ENCODE results near the gene REXO5. TPM values are rescaled to one million over a fixed set of nuclear protein-coding genes. Genes with fewer than 3 reads are reported as not detected.
"Not testable (repeated sequence)": the region's sequence is repeated elsewhere in the genome, so short reads cannot be mapped to it uniquely, and the experiment has no call there.

The REXO5 gene, protein sequence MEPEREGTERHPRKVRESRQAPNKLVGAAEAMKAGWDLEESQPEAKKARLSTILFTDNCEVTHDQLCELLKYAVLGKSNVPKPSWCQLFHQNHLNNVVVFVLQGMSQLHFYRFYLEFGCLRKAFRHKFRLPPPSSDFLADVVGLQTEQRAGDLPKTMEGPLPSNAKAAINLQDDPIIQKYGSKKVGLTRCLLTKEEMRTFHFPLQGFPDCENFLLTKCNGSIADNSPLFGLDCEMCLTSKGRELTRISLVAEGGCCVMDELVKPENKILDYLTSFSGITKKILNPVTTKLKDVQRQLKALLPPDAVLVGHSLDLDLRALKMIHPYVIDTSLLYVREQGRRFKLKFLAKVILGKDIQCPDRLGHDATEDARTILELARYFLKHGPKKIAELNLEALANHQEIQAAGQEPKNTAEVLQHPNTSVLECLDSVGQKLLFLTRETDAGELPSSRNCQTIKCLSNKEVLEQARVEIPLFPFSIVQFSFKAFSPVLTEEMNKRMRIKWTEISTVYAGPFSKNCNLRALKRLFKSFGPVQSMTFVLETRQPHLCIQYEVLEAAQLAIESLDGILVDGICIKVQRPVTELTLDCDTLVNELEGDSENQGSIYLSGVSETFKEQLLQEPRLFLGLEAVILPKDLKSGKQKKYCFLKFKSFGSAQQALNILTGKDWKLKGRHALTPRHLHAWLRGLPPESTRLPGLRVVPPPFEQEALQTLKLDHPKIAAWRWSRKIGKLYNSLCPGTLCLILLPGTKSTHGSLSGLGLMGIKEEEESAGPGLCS
- total RNA-seq (ENCODE audit: insufficient read depth, low replicate concordance): 4.1 TPM

GRCh38 chr16:20806168-20807050, at the start of gene REXO5, which contains the start of gene ERI2:
TSS of gene REXO5 (plus strand) at chr16:20806527. CDS start at chr16:20806954, 427 bp downstream.
TSS of gene ERI2 (minus strand) at chr16:20806472. CDS start at chr16:20806430, 42 bp downstream.
- DNase-seq (ENCODE audit: low spot score): peak; percentile 98

GRCh38 chr16:20760346-20760745, 46.0 kb upstream of the REXO5 start:
- DNase-seq (ENCODE audit: low spot score): no peak

- DNase-seq (ENCODE audit: low spot score): no peak
These were observed 45.2 kb upstream of the REXO5 start for GRCh38 chr16:20761175-20761574.

DNA sequence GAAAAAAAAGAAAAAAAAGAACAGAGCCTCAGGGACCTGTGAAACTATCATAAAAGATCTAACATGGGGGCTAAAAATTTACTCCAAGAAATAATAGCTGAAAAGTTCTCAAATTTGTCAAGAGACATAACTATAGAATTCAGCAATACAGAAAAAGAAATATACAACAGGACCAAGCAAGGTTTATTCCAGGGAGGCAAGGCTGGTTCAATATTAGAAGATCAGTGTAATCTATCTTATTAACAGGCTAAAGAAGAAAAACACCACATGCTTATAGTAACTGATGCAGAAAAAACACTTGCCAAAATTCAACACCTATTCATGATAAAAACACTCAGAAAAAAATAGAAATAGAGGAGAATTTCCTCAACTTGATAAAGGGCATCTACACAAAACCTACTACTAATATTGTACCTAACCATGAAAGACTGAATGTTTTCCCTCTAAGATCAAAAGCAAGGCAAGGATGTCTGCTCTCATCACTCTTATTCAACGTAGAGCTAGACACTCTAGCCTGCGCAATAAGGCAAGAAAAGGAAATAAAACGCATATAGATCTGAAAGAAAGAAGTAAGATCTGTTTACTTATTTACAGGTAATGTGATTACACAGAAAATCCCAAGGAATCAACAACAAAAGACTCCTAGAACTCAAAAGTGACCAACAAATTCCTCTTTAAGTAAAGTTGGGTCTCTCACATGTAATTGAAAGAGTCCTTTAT, 43.8 kb upstream of the REXO5 start:
- DNase-seq (ENCODE audit: low spot score): no peak

DNA sequence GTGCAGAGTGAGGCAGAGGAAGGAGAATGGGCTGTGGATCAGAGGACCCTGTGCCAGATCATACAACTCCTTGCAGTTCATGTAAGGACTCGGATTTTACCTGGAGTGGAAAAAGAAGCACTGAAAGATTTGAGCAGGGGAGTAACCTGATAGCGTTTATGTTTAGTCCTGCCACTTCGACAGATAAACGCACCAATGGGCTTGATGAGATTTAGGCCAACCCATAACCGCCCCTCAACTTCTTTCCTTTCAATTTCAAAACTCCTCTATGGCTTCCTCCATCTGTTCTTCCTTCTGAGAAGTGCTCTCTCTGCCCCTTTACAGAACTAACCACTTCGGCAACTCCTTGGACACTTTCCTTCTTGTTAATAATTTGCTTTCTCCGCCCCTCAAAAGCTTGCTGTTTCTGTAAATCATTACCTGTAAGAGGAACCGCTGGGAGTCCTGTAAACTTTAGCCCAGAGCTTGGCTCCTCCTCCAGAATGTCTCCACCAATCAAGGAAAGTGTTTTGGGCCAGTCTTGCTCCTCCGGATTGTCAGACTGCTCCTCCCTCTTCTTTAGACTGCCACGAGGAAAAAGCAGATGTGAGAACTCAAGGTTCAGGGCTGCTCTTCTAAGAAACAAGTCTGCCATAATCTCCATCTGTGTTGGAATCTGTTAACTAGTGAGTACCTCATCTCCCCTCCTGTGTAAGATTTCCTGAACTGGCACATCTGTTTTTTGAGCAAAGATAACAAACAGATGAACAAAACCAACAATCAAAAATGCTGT, 42.7 kb upstream of the REXO5 start, which contains the start of gene ACSM3:
Gene ACSM3 (plus strand): TSS at position 554 of the 772 bp plus-strand sequence. CDS start 6,021 bp downstream, outside the sequence.
- DNase-seq (ENCODE audit: low spot score): peak; percentile 88

GRCh38 chr16:20764448-20764847, 41.9 kb upstream of the REXO5 start:
- DNase-seq (ENCODE audit: low spot score): not testable (repeated sequence)

GRCh38 chr16:20765732-20766131, 40.6 kb upstream of the REXO5 start:
- no peak for DNase-seq (ENCODE audit: low spot score)

GRCh38 chr16:20766294-20766693, 40.0 kb upstream of the REXO5 start:
- no peak for DNase-seq (ENCODE audit: low spot score)

- DNase-seq (ENCODE audit: low spot score): peak; percentile 41
These were observed 38.8 kb upstream of the REXO5 start for GRCh38 chr16:20767577-20767976.

- no peak for DNase-seq (ENCODE audit: low spot score)
These were observed 38.2 kb upstream of the REXO5 start for GRCh38 chr16:20768121-20768520.

DNA sequence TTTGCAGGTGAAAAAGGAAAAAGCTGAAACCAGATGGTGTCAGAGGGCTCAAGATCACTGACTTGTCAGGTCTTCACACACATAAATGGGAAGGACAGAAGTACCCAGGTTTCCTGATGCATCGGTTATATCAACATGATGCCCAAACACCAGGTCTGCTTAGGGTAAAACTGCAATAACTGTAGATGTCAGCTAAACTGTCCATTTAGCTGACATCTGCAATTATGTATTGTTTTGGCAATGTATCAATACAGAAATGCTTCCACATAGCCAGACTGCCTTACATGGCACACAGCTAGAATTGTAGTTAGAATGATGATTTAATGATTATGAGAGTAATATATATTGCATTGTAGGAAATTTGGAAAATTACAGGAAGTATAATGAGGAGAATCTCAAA, 37.5 kb upstream of the REXO5 start:
- DNase-seq (ENCODE audit: low spot score): no peak

GRCh38 chr16:20773679-20774078, 32.6 kb upstream of the REXO5 start:
- DNase-seq (ENCODE audit: low spot score): no peak

- DNase-seq (ENCODE audit: low spot score): no peak
These were observed 31.5 kb upstream of the REXO5 start for GRCh38 chr16:20774703-20775362.

DNA sequence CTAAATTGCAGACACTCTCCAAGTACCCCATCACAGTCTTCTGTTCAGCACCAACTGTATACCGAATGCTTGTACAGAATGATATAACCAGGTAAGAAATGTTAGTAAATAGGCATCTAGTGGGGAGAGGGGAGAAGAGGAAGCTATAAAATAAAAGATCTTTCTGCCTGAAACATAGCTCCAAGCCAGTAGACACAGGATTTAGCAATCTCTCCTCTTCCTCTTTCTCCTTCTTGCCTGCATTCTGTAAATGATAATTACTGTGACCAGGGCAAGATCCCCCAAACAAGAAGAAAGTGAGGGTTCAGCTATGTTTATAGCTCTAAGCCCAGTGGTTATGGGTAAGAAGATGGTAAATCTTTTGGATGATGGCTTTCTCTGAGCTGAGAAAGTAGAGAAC, 24.6 kb upstream of the REXO5 start:
- no peak for DNase-seq (ENCODE audit: low spot score)

- no peak for DNase-seq (ENCODE audit: low spot score)
These were observed 23.9 kb upstream of the REXO5 start for GRCh38 chr16:20782470-20782869.

DNA sequence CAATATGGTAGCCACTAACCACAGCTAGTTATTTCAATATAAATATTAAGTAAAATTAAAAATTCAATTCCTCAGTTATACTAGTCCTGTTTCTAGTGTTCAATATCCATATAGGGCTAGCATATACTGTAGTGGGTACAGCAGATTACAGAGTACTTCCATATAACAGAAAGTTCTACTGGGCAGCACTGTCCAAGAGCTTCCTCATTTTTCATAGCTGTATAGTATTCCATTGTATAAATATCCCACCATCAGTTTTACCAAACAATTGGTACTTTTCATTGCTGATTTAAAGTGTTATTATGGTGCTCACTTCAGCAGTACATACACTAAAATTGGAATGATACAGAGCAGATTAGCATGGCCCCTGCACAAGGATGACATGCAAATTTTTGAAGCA, 22.1 kb upstream of the REXO5 start:
- no peak for DNase-seq (ENCODE audit: low spot score)

- no peak for DNase-seq (ENCODE audit: low spot score)
These were observed 17.2 kb upstream of the REXO5 start for GRCh38 chr16:20789130-20789529.

GRCh38 chr16:20791923-20792612, 14.3 kb upstream of the REXO5 start:
- DNase-seq (ENCODE audit: low spot score): no peak

DNA sequence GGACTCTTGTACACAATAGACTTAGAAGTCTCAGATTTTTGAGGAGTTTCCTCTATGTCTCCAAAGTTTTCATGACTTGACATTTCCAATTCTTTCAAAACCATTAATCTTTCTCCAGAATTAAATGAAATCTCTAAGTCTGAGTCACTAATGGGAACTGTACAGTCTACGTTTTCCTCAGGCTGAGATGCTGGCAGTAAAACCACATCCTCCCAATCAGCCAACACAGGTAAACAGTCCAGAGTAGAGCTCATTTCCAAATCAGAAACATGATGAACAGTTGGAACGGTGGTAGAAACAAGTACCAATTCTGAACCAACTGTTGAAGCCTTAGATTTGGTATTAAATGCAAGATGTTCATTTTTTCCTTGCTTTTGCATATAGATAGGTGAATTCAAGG, 8.0 kb upstream of the REXO5 start:
- no peak for DNase-seq (ENCODE audit: low spot score)
